Stimulated activated CD8-positive, alpha-beta memory T cell treated with anti-CD3 and anti-CD28 coated beads, Interleukin-15, amount 100 ng/mL, for 1 hour (primary cell): ENCODE results near the gene ATL2.
"Not testable (repeated sequence)": the region's sequence is repeated elsewhere in the genome, so short reads cannot be mapped to it uniquely, and the experiment has no call there.

Source experiments
- DNase-seq: peaks from one replicate; pipeline ENCODE4 v3.0.0-alpha.2; 2020; ENCODE audit warnings: low read depth

The ATL2 gene

DNA sequence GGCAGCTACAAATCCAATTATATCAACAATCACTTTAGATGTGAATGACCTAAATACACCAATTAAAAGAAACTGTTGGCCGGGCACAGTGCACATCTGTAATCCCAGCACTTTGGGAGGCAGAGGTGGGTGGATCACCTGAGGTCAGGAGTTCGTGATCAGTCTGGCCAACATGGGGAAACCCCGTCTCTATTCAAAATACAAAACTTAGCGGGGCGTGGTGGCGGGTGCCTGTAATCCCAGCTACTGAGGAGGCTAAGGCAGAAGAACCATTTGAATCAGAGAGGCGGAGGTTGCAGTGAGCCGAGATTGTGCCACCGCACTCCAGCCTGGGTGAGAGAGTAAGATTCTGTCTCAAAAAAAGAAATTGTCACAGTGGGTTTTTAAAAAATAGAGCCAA, 49.5 kb downstream of the ATL2 start:
- DNase-seq = no peak

DNA sequence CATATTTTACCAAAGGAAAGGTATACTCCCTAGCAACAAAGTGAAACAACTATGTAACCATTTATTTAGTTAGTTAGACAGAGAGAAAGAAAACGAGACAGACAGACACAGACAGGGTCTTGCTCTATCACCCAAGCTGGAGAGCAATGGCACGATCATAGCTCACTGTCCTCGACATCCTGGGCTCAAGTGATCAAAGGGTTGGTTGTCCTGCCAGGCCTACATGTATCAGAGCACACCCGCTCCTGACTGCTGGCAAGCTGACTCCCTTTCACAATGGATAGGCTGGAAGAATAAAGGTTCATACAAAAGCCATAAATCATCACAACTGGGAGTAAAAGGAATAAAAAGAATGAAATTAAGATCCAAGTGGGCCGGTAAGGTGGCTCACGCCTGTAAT, 53.5 kb downstream of the ATL2 start:
- DNase-seq = no peak

DNA sequence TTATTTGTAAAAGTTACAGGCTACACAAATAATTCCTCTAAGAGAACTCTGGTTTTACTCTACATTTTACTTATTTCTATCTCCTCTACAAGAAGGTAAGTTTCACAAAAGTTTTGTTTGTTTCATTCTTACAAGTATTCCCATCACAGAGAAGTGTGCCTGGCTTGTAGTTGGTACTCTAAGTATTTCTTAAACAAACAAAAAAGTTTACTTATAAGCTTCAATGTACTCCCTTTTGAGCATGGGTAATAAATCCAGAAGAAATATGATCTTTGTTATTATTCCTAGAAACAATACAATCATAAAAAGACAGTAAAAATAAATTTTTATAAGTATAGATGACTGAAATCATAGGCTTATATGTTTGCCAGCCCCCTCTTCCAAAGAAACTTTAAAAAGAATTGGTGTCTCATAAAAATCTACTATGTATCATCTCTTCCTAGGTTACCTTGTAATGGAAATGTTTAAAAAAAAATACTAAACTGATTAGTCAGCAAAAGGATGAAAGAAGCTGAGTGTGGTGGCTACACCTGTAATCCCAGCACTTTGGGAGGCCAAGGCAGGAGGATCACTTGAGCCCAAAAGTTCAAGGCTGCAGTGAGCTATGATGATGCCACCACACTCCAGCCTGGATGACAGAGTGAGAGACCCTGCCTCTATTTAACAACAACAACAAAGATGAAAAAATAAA, 54.7 kb downstream of the ATL2 start:
- no peak for DNase-seq

DNA sequence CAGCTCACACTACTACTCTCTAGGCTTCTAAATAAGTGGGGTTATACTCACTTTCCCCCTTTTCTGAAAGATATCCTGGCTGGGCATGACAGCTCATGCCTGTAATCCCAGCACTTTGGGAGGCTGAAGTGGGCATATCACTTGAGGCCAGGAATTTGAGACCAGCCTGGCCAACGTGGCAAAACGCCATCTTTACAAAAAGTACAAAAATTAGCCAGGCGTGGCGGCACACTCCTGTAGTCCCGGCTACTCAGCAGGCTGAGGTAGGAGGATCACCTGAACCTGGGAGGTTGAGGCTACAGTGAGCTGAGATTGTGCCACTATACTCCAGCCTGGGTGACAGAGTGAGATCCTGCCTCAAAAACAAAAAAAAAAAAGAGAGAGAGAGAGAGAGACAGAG, 57.8 kb downstream of the ATL2 start:
- DNase-seq = not testable (repeated sequence)

DNA sequence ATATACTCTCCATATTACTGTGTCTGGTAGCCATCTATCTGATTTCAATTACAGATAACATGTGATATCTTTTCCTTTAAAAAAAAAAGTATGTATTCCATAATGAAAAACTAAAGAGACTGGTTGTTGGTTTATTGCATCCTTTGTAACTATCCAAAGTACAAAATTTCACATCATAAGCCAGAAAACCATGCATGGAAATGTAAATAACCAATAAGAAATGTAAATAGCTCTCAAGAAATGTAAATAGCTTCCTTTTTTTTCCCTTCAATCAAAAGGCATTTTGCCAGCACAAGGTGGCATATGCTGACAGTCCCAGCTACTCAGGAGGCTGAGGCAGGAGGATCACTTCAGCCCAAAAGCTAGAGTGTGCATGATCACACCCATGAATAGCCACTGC, 59.3 kb downstream of the ATL2 start:
- DNase-seq = no peak

DNA sequence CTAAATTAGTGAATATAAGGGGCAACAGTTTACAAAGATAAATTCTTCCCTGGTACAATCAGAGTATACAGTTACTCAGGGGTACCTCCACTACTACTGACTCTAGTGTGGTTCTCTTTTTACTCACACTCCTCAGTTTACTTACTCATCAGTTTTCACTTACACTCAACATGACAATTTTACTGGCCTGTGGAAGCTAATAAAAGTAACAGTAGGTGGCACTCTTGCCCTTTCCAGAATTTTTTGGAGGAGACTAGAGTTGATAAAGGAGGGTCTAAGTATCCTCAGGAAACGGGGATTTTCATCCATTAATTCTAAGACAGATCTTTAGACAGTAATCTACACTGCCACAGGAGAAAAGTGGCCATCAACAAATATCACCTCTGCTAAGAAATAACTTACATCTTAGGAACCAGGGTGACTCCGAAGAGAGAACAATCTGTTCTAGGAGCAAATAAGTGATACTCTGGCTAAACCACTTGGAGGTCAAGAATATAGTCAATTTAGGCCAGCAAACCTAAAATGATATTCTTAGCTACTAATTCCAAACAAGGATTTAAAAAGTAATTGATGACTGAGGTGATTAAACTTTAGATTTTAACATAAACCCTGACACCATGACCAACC, 61.3 kb downstream of the ATL2 start:
- DNase-seq = no peak

DNA sequence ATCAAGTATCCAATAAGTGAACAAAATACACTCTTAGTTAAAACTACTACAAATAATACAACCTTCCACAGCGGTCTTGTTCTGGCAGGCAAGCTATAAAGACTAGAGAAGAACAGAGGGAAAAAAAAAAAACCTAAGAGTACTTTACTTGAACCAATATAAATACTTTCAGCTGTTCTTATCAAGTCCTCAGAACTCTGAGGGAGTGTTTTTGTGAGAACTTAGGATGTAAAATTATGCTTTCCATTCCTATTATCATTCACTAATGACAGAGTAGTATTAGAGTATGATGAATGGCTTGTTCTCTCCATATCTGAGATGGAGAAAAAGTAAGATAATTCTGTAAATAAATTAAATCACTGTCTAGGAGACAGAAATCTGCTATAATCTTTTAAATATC, 68.3 kb downstream of the ATL2 start:
- no peak for DNase-seq

DNA sequence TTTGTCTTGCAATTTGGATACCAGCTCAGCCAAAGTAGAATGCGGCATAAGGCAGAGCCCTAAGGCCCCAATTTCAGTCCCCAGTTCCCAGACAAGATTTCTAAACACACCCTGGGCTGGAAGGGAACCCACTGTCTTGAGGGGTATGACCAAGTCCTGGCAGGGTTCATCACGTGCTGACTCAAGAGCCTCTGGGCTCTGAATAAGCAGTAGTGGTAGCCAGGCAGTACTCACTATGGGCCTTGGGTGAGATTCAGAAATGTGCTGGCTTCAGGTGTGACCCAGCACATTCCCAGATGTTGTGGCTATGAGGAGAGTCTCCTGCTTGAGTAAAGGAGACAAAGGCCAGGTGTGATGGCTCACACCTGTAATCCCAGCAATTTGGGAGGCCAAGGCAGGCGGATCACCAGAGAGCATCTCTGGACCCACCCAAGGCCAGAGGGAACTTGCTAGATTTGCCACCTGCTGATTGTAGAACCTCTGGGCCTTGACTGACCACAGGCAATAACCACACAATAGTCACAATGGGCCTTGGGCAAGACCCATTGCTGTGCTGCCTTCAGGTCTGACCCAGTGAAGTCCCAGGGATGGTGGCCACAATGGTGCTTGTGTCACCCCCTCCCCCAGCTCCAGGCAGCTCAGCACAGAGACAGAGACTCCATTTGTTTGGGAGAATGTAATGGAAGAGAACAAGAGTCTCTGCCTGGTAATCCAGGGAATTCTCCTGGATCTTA, 74.9 kb downstream of the ATL2 start:
- DNase-seq = no peak

DNA sequence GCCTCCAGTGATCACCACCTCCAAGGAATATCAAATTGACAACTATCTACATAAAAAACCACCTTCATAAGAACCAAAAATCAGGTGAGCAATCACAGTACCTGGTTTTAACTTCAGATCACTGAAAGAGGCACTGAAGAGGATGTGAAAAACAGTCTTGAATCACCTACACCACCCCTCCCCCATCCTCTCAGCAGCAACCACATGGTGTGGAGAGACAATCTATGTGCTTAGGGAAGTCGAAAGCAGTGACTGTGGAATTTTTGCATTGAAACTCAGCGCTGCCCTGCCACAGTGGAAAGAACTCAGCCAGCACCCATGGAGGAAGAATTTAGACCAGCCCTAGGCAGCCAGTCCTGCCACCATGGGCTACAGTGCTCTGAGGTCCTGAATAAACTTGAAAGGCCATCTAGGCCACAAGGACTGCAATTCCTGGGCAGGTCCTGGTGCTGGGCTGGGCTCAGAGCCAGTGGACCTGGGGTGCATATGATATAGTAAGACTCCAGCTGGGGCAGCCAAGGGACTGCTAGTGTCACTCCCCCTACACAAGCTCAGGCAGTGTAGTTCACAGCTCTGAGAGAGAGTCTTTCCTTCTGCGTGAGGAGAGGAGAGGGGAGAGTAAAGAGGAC, 75.6 kb downstream of the ATL2 start:
- no peak for DNase-seq

DNA sequence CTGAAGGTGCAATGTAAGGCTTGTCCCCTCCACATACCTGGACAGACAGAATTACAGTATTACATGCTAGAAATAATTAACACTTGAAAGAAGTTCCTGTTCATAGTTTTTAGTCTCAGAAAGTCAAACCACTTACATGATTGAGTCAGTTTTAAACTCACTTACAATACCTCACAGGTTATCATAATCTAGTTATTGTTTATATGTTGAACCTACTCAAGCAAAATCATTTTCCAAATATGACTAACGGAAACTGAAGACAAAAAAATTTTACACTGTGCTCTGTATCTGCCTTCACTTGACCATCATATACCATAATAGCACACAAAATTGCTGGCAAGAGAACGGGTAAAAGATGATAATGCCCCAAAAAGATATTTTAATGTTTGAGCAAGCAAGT, 78.5 kb downstream of the ATL2 start:
- no peak for DNase-seq

DNA sequence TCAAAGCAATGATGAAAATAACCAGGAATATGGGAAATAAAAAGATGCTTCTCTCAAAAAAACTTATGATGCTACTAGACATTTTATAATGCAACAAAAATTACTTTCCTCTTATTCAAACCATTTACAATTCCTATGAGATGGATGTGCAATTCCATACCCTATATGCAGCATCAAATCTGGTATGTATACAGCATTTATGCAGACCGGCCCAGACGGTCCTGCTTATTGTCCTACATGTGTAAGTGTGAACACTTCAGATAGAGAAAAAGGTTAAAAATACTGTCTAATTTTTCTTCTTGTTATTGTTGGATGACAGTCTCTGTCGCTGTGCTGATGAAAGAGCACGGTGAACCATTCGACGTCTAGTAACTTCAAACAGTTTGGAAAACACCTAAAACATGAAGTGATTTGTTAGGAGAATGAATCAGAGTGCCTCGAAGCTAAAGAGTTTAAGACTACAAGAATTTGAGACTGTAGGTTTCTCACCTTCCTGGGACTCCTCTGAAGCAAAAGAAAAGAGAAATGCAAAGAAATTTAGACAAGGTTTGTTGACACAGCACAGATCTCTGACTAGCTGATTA, 80.8 kb downstream of the ATL2 start:
- DNase-seq = no peak

DNA sequence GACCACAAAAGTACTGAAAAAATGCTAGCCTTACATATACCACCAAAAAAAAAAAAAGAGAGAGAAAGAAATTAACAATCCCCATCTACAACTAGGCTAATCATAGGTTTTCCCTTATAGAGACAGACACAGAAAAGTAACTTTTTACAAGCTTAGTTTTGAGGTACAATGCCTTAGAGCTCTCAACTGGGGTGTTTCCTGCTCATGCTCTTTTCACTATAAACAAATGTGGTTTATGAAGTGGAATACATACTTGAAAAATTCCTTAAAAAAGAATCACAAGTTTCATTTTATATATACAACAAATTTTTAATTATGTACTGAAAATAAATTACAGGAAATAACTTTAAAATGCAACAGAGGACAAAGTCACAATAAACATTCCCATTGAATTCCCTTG, 82.5 kb downstream of the ATL2 start:
- DNase-seq = no peak

DNA sequence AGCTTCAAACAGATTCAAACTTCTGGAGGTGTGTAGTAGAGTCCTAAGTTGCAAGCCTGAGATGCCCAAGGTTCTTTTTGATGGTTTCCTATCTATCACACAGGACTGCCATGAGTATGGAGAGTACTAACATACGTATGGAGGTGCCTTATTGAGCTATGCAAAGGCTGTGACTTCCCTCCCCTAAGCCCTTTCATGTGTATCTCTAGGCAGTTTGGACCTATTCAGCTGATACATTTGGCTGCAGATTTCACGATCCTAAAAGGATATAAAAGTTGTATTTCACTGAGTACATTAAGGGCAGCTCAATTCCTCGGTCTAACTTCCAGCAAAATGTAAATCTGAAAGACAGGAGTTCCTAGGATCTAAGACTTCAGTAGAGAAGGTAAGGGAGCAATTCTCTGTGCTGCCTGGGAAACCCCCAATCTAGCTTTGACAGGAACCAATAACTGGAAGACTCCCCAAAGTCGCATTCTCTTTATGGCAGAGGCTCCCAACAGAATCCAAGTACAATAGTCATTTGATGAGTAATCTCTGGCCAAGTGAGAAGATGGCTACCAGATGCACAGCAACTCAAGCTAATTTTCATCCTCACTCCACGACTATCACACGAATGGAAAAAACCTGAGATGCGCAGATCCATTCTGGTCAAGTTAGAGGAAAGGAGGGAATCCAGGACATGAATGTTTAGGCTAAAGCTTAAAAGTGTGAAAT, 83.8 kb downstream of the ATL2 start:
- no peak for DNase-seq

DNA sequence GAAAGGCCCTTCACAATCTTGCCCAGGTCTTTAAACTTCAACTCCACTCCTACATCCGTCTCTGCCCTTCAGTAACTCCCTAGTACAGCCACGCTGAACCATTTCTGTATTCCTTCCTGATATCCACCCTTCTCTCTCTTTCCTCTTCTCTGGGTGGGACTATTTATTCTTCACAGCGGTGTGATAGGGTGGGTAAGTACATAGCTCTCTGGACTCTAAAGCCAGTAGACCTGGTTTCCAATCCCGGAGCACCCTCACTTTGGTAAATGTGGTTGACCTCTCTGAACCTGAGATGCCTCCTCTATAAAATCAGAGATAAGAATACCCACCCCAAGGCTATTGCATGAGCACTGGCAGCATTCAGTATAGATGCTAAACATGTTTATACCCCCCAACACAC, 86.7 kb downstream of the ATL2 start:
- DNase-seq = no peak

DNA sequence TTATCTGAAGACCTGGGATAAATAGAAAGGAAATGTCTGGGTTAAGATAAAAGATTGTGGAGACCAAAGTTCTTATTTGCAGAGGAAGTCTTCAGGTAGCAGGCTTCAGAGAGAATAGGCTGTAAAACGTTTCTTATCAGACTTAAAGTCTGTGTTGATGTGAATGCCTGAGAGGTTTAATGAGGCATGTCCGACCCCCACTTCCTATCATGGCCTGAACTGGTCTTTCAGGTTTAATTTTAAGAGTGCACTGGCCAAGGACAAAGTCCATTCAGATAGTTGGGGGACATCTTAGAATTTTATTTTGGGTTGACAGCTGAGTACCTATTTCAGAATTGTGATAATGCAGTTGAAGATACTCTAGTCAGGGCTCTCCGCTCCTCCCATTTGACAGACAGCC, 92.1 kb downstream of the ATL2 start:
- no peak for DNase-seq

DNA sequence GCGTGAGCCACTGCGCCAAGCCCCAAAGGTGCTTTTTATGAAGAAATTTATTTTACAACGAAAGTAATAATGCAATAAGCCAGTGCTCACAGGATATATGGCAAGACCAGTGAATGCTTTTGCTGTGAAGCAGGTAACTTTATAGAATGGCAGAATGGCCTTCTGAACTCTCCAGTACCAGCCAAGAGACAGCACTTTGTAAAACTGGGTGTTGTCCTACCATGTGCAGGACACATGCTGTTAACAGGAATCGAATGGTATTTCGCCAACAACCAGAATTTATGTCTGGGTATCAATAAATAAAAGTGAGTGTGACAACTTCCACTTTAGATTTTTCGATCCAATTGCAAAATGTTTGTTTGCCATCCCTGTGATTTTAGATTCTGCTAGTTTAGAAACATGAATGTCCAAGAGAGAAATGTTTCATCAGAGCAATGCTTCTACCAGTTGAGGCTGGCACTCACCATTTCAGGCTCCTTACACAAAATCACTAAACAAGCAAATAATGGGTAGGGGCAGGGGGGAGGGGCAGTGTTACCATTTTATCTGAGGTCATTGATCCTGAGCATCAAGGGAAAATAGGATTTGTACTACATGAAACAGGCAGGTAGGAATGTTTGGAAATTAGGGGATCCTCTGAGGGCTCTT, 95.9 kb downstream of the ATL2 start:
- DNase-seq = no peak

DNA sequence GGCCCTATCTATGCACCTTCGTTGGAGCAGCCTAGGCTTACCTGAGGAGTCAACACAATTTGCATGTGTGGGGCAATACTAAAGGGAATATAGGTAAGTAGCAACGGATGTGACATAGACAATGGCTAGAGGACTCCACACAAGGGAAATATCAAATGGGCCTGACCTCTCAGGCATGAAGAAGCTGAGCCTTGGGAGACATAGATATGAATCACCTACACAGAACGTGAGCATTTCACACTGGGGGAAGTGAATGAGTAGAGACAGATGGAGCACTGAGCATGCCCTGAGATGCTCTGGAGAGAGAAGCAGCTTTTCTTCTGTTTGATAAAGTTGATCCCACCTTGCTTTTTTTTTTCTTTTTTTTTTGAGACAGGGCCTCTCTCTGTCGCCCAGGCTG, 97.9 kb downstream of the ATL2 start:
- DNase-seq = no peak

DNA sequence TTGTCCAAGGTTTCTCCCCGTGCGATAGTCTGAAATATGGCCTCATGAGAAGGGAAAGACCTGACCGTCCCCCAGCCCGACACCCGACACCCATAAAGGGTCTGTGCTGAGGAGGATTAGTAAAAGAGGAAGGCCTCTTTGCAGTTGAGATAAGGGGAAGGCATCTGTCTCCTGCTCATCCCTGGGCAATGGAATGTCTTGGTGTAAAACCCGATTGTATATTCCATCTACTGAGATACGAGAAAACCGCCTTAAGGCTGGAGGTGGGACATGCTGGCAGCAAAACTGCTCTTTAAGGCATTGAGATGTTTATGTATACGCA, 99.0 kb downstream of the ATL2 start:
- DNase-seq = not testable (repeated sequence)

DNA sequence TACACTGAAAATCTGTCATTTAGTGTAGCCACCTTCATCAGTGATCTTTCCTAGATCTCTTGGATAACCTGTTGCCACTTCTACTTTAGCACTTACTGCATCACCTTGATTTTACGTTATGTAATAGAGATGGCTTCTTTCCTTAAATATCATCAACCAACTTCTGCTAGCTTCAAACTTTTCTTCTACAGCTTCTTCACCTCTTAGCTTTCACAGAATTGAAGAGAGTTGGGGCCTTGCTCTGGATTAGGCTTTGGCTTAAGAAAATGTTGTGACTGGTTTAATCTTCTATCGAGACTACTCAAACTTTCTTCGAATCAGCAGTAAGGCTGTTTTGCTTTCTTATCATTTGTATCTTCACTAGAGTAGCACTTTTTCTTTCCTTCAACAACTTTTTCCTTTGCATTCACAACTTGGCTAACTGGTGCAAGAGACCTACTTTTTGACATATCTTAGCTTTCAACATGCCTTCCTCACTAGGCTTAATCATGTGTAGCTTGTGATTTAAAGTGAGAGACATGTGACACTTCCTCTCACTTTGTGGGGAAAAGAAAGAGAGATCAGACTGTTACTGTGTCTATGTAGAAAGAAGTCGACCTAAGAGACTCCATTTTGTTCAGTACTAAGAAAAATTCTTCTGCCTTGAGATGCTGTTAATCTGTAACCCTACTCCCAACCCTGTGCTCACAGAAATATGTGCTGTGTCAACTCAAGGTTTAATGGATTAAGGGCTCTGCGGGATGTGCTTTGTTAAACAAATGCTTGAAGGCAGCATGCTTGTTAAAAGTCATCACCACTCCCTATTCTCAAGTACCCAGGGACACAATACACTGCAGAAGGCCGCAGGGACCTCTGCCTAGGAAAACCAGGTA, 99.6 kb downstream of the ATL2 start:
- no peak for DNase-seq
